Endothelial cell of umbilical vein (primary cell): ENCODE results near the gene STMND1. TPM values are rescaled to one million over a fixed set of nuclear protein-coding genes. Genes with fewer than 3 reads are reported as not detected.

ENCODE experiments used
- BruUV-seq: library from RNA; stranded (reverse); fragments of 400-500 nt; replicated peaks from 2 replicates; lab custom pipeline; 2021; lab: Mats Ljungman, UMichigan
- CTCF ChIA-PET: fragments of 300-600, 350-600 bp; sonication (Branson Sonifier 250); formaldehyde crosslinking; loops from one replicate; lab custom pipeline; 2021; ENCODE audit warnings: antibody characterized with exemption, inconsistent platforms; lab: Charles Lee
- POLR2A ChIA-PET: fragments of 300-600, 350-600 bp; sonication (Branson Sonifier 250); formaldehyde crosslinking; loops from one replicate; lab custom pipeline; 2021; ENCODE audit warnings: antibody characterized with exemption, inconsistent platforms; lab: Charles Lee
- DNase-seq: peaks from one replicate; pipeline ENCODE4 v3.0.0-alpha.2; 2011; ENCODE audit warnings: low read depth, low spot score
- FAIRE-seq: peaks from 2 replicates; lab custom pipeline; 2011; peaks lifted over from hg19 to GRCh38; lab: Jason Lieb, UNC
- H2AFZ ChIP-seq: 2 replicates; pipeline ENCODE4 v1.6.0; 2012; ENCODE audit warnings: low read depth, low read length, control low read depth, inconsistent platforms
- H3K27ac ChIP-seq: 2 replicates; pipeline ENCODE4 v1.5.1; 2011; ENCODE audit warnings: low read depth, mild to moderate bottlenecking, control low read depth, low read length, moderate library complexity; ENCODE audit not compliant: insufficient read depth
- H3K27me3 ChIP-seq, 2 experiments: 2 replicates each; pipeline versions ENCODE4 v1.6.0 to v1.6.1; 2011; ENCODE audit warnings: low read length in 2 of 2, mixed read lengths in 1 of 2; ENCODE audit not compliant: control insufficient read depth in 2 of 2, insufficient read depth in 2 of 2
- H3K36me3 ChIP-seq, 2 experiments: 2 replicates in 1 of 2; 3 replicates in 1 of 2; pipeline ENCODE4 v1.5.1; 2011; ENCODE audit warnings: low read length in 2 of 2, mild to moderate bottlenecking in 1 of 2, moderate library complexity in 1 of 2; ENCODE audit not compliant: control insufficient read depth in 2 of 2, insufficient read depth in 2 of 2; ENCODE audit errors: extremely low read depth in 1 of 2
- H3K4me1 ChIP-seq: 3 replicates; pipeline ENCODE4 v1.5.1; 2011; ENCODE audit warnings: mild to moderate bottlenecking, low read length; ENCODE audit not compliant: control insufficient read depth, insufficient read depth; ENCODE audit errors: extremely low read depth
- H3K4me2 ChIP-seq: 2 replicates; pipeline ENCODE4 v1.6.1; 2011; ENCODE audit warnings: low read length, control low read depth, mixed read lengths; ENCODE audit not compliant: insufficient read depth
- H3K4me3 ChIP-seq, 3 experiments: fragments of 200-600 bp in 1 of 3; sonication (generic), shearing (Covaris generic) in 1 of 3; replicated peaks in 1 of 3; 2 replicates each; pipeline ENCODE4 v1.5.1; 2011 to 2016; ENCODE audit warnings: control low read depth in 3 of 3, low read length in 3 of 3, mild to moderate bottlenecking in 2 of 3, inconsistent platforms in 1 of 3, low read depth in 1 of 3, moderate library complexity in 1 of 3; ENCODE audit not compliant: insufficient read depth in 1 of 3
- H3K79me2 ChIP-seq: 2 replicates; pipeline ENCODE4 v1.6.0; 2012; ENCODE audit warnings: low read length, inconsistent platforms; ENCODE audit not compliant: control insufficient read depth, insufficient read depth
- H3K9ac ChIP-seq: replicated peaks from 2 replicates; pipeline ENCODE3; 2011; ENCODE audit warnings: low read length, control low read depth; ENCODE audit not compliant: insufficient read depth; ENCODE audit errors: extremely low read depth
- H3K9me1 ChIP-seq: replicated peaks from 3 replicates; pipeline ENCODE4 v1.6.0; 2011; ENCODE audit warnings: mild to moderate bottlenecking, low read length; ENCODE audit not compliant: control insufficient read depth, insufficient read depth; ENCODE audit errors: extremely low read depth
- H3K9me3 ChIP-seq: replicated peaks from 2 replicates; pipeline ENCODE4 v1.5.1; 2012; ENCODE audit warnings: low read length, inconsistent platforms; ENCODE audit not compliant: control insufficient read depth, insufficient read depth
- H4K20me1 ChIP-seq: replicated peaks from 2 replicates; pipeline ENCODE3; 2011; ENCODE audit warnings: mild to moderate bottlenecking, low read length; ENCODE audit not compliant: control insufficient read depth, insufficient read depth; ENCODE audit errors: extremely low read depth
- CTCF ChIP-seq, 2 donors: IDR thresholded peaks; 1 replicate in 1 of 2; 2 replicates in 1 of 2; pipeline ENCODE4 v1.5.1; 2011; ENCODE audit warnings: low read length in 2 of 2, mild to moderate bottlenecking in 2 of 2, moderate library complexity in 2 of 2, control low read depth in 1 of 2, inconsistent platforms in 1 of 2, low read depth in 1 of 2; ENCODE audit not compliant: insufficient read depth in 1 of 2; ENCODE audit errors: extremely low read depth in 1 of 2
- EZH2 ChIP-seq: IDR thresholded peaks from 2 replicates; pipeline ENCODE4 v1.6.1; 2012; ENCODE audit warnings: borderline replicate concordance, low read depth, mild to moderate bottlenecking, moderate library complexity, low read length, inconsistent platforms; ENCODE audit not compliant: severe bottlenecking
- FOS ChIP-seq: IDR thresholded peaks from 2 replicates; pipeline ENCODE4 v1.6.1; 2011; ENCODE audit warnings: mild to moderate bottlenecking, low read length, moderate library complexity, borderline replicate concordance; ENCODE audit not compliant: insufficient read depth
- GATA2 ChIP-seq: IDR thresholded peaks from 2 replicates; pipeline ENCODE4 v1.7.0; 2011; ENCODE audit warnings: low read depth, mild to moderate bottlenecking, moderate library complexity, mixed read lengths, low read length; ENCODE audit not compliant: insufficient read length, insufficient read depth
- JUN ChIP-seq: IDR thresholded peaks from 2 replicates; pipeline ENCODE4 v1.6.1; 2011; ENCODE audit warnings: borderline replicate concordance, low read depth; ENCODE audit not compliant: insufficient read length, insufficient read depth
- MYC ChIP-seq: IDR thresholded peaks from one replicate; pipeline ENCODE4 v1.6.1; 2011; ENCODE audit warnings: mild to moderate bottlenecking, low read depth, low read length
- POLR2A ChIP-seq: IDR thresholded peaks from 2 replicates; pipeline ENCODE4 v1.6.1; 2012; ENCODE audit warnings: low read depth, mild to moderate bottlenecking, control low read depth, low read length
- POLR2AphosphoS5 ChIP-seq: IDR thresholded peaks from 2 replicates; pipeline ENCODE4 v1.6.1; 2012; ENCODE audit warnings: low read depth, mild to moderate bottlenecking, control low read depth, low read length, moderate library complexity; ENCODE audit not compliant: insufficient read depth
- dilution Hi-C: fragments of 300-500 bp; cut with MboI; formaldehyde crosslinking; loops from one replicate; pipeline ENCODE4 v1.15.0; 2019; ENCODE audit warnings: low sequenced_read_pairs; ENCODE audit not compliant: extremely low pct_ligation_motif_present
- intact Hi-C: fragments of 100-400 bp; cut with micrococcal nuclease; formaldehyde crosslinking; loops from one replicate; pipeline ENCODE4 v1.10.0; 2022
- polyA plus RNA-seq, 4 experiments: library from polyadenylated mRNA; depleted of rRNA in 3 of 4; stranded (reverse) in 3 of 4; unstranded in 1 of 4; fragments of >200 nt; gene quantifications; 2 replicates each; pipeline versions ENCODE4 v1.2.1 to v1.2.3, GENCODE V29; 2011 to 2012; ENCODE audit warnings: missing spikeins in 1 of 4
- total RNA-seq: library from RNA; stranded (reverse); gene quantifications from 2 replicates; pipeline ENCODE4 v1.2.3, GENCODE V29; 2021
- TF ChIP-seq, protein P1 (sequence below): IDR thresholded peaks from 2 replicates; pipeline ENCODE4 v1.6.1; 2011; ENCODE audit not compliant: insufficient read depth, insufficient read length

The STMND1 gene
- total and polyA plus RNA-seq, 2 donors (not counting 3 experiments of a cell fraction or from before 2014, with no cell fraction given): not detected

DNA sequence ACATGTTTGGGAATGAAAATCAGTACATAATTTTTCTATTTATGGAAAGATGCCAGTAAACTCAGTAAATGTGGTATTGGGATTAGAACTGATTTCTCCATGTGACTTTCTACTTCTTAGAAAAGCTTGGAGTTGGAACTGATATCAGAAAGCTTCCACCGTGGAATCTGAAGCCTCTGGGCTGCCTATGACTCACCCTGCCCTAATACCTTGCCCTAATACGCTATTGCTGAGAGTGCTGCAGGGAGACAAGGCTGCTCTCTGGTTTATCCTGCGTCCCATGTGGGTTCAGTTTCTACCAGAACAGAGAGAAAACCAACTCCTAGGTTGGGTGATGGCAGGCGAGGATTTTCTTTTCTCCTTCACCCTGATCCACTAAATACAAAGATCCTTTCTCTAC, 3.3 kb upstream of the STMND1 start:
- FAIRE-seq: no peak
- ChIA-PET POLR2A (no interaction called here), CTCF (interaction anchor here (1.0 to 2.5 kb wide), 4 partner anchors 8 to 133 kb away, joined by 4 to 11 read pairs (median 5); no protein-coding TSS in a partner anchor)
- no peak for DNase-seq
- TF ChIP-seq POLR2AphosphoS5 (no peak), JUN (no peak), POLR2A (no peak), CTCF (IDR thresholded peaks at IDR 0.05; ENCODE audit: extremely low read depth in 1 of 2, insufficient read depth in 1 of 2, low read depth in 1 of 2, low read length in 2 of 2) (no peak), MYC (no peak), FOS (no peak), EZH2 (no peak), GATA2 (no peak)
- TF ChIP-seq, protein P1, sequence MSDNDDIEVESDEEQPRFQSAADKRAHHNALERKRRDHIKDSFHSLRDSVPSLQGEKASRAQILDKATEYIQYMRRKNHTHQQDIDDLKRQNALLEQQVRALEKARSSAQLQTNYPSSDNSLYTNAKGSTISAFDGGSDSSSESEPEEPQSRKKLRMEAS: no peak
- H3K27me3 ChIP-seq: peaks cover 23 to 40% of the 10 kb centered on the region in 2 experiments
- H3K9ac ChIP-seq: no peak overlapping the region
- peaks cover 5% of the 10 kb centered on the region for H3K4me1 ChIP-seq
- no peaks in the 10 kb centered on the region for H3K9me3 ChIP-seq
- intact Hi-C loops (no loop called here), dilution Hi-C loops (no loop called here)
- H3K4me2 ChIP-seq: no peak overlapping the region
- no peaks in the 10 kb centered on the region for H3K9me1 ChIP-seq
- H3K4me3 ChIP-seq: no peak overlapping the region
- no peak overlapping the region for H3K27ac ChIP-seq
- H3K79me2 ChIP-seq: no peaks in the 10 kb centered on the region
- H3K36me3 ChIP-seq: no peaks in the 10 kb centered on the region
- no peaks in the 10 kb centered on the region for H4K20me1 ChIP-seq
- no peak overlapping the region for H2AFZ ChIP-seq
- BruUV-seq: no TSS peak
